ACHN (cell line): Measurements from ENCODE around the gene CERS1.

Experiments used
- DNase-seq: peaks from one replicate; pipeline ENCODE4 v3.0.0-alpha.2; 2015
- in situ Hi-C: cut with HindIII; loops from 2 replicates; pipeline ENCODE4 v1.10.0; 2017; ENCODE audit warnings: low sequenced_read_pairs, low pct_ligation_motif_present, low pct_unique_long_range_greater_than_20kb

Gene CERS1

DNA sequence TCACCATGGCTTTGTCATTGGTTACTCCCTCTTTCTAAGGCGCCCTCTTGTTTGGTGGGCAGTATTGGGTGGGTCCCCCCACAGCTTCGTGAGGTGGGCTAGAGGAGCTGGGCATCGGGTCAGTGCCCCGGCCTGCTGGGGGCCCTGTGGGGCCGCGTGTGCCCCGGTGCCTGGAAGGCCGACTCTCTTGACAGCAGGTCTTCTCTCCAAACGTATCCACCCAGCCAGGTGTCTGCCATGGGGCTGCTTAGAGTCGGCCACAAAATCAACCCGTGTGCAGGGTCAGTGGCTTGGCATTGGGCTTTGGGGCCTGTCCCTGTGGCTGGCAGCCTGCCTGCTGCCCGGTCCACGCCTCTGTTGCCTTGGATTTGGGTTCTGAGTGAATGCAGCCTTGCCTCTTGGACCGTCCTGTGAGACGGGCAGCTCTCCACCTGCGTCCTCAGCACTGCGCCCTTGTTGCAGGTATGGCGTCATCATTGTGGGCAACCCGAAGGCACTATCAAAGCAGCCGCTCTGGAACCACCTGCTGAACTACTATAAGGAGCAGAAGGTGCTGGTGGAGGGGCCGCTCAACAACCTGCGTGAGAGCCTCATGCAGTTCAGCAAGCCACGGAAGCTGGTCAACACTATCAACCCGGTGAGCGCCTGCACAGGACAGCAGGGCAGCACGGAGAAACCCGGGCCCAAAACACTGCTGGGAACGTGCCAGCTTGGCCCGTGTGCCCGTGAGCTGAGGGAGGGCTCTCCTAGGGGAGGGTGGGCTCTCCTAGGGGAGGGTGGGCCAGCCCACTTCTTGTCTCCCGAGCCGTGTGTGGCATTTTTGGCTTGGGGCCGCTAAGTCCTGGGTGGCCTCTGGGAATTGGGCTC, 32.7 kb downstream of the CERS1 start:
- DNase-seq: no peak
- in situ Hi-C loops: no loop called here

GRCh38 chr19:18861917-18862316, 34.0 kb downstream of the CERS1 start:
- in situ Hi-C loops: no loop called here

GRCh38 chr19:18861235-18861634, 34.7 kb downstream of the CERS1 start:
- no peak for DNase-seq
- in situ Hi-C loops: no loop called here

More at GRCh38 chr19:18861917-18862316, 34.0 kb downstream of the CERS1 start:
- DNase-seq: no peak

DNA sequence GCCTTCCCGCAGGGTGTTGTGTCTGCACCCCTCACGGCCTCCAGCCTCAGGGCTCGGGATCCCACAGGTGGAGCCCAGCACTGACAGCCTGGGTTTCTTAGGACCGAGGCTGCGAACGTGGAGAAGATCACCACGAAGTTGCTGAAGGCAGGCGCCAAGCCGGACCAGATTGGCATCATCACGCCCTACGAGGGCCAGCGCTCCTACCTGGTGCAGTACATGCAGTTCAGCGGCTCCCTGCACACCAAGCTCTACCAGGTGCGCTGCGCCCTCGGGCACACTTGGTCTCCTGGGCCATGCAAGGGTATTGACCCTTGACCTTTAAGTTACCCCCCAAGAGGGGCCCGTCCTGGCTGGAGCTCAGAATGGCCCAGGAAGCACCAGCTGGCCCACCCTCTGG, 35.2 kb downstream of the CERS1 start:
- DNase-seq: no peak
- in situ Hi-C loops: no loop called here

GRCh38 chr19:18860302-18860700, 35.7 kb downstream of the CERS1 start:
- no peak for DNase-seq
- in situ Hi-C loops: no loop called here

DNA sequence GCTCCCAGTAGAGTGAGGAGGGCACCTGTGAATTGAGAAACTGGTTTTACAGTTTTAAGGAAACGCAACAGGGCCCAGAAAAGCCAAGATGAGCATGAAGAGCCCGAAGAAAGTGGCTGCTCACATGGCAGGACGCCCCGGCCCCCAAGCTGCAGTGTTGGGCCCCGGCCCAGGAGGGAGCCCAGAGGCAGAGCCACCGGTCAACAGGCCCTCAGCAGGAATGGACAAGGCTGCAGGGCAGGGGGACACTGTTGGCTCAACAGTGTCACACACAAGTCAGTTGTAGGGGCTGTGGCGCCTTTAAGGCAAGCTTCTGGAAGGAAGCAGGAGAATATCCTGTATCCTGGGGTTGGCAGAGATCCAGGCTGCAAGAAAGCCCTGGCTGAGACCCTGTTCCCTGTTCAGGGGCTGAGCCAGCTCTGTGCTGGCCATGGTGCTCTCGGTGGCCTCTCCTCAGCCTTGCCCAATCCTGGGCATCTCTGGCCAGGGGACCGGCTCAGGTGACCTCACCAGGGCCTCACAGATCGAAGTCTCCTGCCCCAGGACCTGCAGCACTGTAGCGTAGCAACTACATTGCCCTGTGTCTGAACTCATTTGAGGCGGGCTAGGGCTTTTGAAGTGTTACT, 36.2 kb downstream of the CERS1 start:
- in situ Hi-C loops: no loop called here

GRCh38 chr19:18858906-18859646, 36.9 kb downstream of the CERS1 start:
- DNase-seq: no peak
- in situ Hi-C loops: no loop called here

More for the DNA sequence above, 36.2 kb downstream of the CERS1 start:
- DNase-seq: no peak

DNA sequence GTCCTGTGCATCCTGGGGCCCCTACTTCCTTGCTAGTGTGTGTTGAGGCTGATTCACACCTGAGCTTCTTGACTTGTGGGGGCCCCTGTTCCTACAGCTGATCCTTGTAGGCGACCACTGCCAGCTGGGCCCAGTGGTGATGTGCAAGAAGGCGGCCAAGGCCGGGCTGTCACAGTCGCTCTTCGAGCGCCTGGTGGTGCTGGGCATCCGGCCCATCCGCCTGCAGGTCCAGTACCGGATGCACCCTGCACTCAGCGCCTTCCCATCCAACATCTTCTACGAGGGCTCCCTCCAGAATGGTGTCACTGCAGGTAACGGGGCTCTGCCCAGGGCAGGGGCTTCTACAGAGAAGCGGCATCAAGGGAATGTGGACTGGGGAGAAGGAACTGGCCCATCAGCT, 38.7 kb downstream of the CERS1 start:
- in situ Hi-C loops: no loop called here
- DNase-seq: no peak

DNA sequence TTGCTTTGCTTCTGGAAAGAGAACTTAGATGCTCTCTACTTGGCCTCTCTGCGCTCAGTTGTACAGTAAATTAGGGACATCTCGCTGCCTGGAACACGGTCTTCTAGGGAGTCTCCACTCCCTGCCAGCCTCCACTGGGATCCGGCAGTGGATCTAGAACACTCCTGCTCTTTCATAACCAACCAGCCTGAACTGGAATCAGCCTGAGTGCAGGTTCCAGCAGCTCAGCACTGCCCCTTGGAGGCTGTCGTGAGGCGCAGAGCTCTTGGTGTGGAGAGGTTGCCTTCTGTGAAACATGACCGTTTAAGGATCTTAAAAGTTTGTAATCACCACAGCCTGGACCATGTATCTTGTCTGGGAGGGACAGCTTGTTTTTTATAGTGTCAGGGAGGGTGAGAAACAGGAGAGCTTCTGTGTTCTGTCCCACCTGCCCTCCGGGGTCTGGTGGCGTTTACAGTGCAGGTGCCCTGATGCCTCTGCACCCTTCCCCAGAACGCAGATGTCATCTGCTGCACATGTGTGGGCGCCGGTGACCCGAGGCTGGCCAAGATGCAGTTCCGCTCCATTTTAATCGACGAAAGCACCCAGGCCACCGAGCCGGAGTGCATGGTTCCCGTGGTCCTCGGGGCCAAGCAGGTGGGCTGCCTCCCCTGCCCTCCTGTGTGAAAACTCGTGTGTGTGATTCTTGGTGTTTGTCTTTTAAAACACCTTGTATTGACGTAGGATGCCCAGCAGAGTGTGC, 39.4 kb downstream of the CERS1 start:
- peak; percentile 11 for DNase-seq
- in situ Hi-C loops: no loop called here

- no peak for DNase-seq
- in situ Hi-C loops: no loop called here
Observed at GRCh38 chr19:18855647-18856384, 40.1 kb downstream of the CERS1 start.

- no peak for DNase-seq
- in situ Hi-C loops: no loop called here
Observed at GRCh38 chr19:18854982-18855381, 41.0 kb downstream of the CERS1 start.

GRCh38 chr19:18853755-18854427, 42.1 kb downstream of the CERS1 start:
- in situ Hi-C loops: no loop called here
- DNase-seq: no peak

DNA sequence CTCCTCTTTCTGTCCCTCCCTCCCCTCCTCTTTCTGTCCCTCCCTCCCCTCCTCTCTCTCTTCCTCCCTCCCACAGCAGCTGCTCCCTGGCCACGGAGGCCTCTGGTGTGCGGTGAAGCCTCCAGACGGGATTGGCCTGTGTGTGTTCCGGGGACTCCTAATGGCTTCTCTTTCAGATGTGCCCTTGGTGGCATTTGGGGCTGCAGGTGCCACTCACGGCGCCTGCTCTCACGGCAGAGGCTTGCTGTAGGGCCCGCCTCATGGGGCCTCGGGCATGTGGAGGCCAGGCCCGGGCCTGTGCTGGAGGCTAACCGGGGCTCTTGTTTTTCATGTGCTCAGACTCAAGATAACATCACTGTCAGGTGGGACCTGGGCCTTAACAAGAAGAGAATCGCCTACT, 43.3 kb downstream of the CERS1 start:
- in situ Hi-C loops: no loop called here
- DNase-seq: no peak

DNA sequence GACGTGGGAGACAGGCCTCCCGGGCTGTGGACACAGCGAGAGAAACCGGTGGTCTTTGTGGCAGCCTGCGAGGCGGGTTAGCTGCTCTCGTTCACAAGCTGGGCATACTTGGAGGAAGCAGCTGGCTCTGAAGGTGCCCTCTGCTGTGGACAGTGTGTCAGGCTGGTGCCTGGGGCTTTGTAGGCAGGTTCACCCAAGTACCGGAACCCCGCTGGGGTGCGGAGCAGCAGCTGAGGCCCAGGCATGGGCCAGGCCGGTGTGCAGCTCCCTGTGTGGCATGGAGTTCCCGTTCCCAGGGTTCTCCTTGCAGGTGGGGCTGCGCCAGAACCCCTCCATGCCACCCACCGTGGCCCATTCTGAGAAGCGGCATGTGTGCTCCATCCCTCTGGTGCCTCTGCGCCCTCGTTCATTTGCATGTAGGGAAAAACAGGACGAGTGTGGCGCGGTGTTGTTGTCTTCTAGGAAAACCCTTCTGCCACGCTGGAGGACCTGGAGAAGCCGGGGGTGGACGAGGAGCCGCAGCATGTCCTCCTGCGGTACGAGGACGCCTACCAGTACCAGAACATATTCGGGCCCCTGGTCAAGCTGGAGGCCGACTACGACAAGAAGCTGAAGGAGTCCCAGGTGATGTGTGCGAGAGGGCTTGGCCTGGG, 44.2 kb downstream of the CERS1 start:
- in situ Hi-C loops: no loop called here
- DNase-seq: no peak

DNA sequence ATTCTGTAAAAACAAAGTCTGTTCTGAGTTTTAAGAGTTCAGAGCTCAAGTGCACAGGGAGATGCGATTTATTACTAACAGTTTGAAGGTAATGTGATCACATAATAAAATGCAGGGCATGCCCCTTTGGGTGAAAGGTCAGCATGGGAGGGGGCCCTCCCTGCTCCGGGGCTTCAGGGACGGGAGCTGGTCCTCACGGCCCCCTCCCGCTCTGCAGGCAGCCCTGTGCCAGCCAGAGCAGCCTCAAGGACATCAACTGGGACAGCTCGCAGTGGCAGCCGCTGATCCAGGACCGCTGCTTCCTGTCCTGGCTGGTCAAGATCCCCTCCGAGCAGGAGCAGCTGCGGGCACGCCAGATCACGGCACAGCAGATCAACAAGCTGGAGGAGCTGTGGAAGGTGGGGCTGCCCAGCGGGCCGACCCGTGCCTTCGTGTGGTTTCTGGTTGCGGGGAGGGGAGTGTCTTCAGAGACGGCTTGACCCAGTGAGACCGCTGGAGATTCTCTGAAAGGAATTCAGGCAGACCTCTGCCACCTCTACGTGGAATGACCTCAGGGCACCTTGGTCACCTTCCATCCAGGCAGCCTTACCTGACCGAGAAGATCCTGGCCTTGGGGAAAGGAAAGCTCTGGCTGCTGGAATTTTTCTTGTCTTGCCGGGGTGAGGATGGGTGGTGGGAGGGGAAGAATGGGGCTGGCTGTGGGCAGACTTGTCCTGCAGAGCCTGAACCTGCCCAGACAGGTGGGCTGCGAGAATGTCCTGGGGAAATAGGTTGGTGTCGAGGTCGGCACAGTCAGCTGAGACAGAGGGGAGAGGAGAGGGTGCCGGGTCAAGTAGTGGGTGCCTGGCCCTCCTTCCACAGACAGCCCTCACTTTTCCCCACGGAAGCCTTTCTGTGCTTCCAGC, 45.2 kb downstream of the CERS1 start:
- in situ Hi-C loops: no loop called here
- DNase-seq: no peak

DNA sequence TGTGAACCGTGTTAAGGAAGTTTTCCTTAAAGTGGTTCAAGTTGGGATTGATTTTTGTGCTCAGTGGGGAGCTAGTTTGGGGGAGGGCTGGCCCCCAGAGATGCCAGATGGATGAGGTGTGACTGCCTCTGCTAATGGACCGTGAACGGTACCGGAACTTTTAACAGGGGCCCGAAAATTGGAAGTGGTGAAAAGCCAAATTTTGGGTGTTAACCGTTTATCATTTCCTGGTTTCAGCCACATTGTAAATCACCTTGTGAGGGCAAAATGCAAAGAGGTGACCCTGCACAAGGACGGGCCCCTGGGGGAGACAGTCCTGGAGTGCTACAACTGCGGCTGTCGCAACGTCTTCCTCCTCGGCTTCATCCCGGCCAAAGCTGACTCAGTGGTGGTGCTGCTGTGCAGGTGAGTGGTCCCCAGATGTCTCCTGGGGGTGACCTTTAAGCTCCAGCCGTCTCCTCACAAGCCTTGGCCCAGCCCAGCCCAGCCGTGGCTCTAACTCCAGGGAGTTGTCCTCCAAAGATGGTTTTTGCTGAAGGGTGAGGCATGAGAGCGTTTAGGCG, 46.0 kb downstream of the CERS1 start:
- no peak for DNase-seq
- in situ Hi-C loops: no loop called here
